ACC112 (cell line): ENCODE data around the gene TRAF5.
A peak's percentile ranks its signal among the peaks of the same experiment; 100 is the strongest.

ENCODE experiments used
- H2AFZ ChIP-seq: fragments of 200-600 bp; sonication (generic); one replicate; pipeline ENCODE4 v1.6.0; 2017; ENCODE audit warnings: antibody characterized with exemption, low read length; ENCODE audit not compliant: unreplicated experiment
- H3K27ac ChIP-seq: fragments of 200-600 bp; sonication (generic); 2 replicates; pipeline ENCODE4 v1.5.1; 2014; ENCODE audit warnings: low read depth, mild to moderate bottlenecking, antibody characterized with exemption, low read length, moderate library complexity
- H3K27me3 ChIP-seq: fragments of 200-600 bp; sonication (generic); 2 replicates; pipeline ENCODE4 v1.6.1; 2014; ENCODE audit warnings: mild to moderate bottlenecking, antibody characterized with exemption, low read length, moderate library complexity, mixed read lengths; ENCODE audit not compliant: insufficient read depth
- H3K36me3 ChIP-seq: fragments of 200-600 bp; sonication (generic); 2 replicates; pipeline ENCODE4 v1.6.1; 2016; ENCODE audit warnings: mild to moderate bottlenecking, antibody characterized with exemption, low read length, moderate library complexity, mixed read lengths; ENCODE audit not compliant: insufficient read depth
- H3K4me1 ChIP-seq: fragments of 200-600 bp; sonication (generic); one replicate; pipeline ENCODE4 v1.6.1; 2016; ENCODE audit warnings: low read length, mixed read lengths; ENCODE audit not compliant: insufficient read depth, unreplicated experiment, control insufficient read depth
- H3K4me3 ChIP-seq: fragments of 200-600 bp; sonication (generic); 2 replicates; pipeline ENCODE4 v1.5.1; 2014; ENCODE audit warnings: mild to moderate bottlenecking, low read depth, low read length
- H3K79me2 ChIP-seq: fragments of 200-600 bp; sonication (generic); one replicate; pipeline ENCODE4 v1.6.0; 2016; ENCODE audit warnings: low read length; ENCODE audit not compliant: control insufficient read depth, unreplicated experiment, insufficient read depth

Gene TRAF5, protein sequence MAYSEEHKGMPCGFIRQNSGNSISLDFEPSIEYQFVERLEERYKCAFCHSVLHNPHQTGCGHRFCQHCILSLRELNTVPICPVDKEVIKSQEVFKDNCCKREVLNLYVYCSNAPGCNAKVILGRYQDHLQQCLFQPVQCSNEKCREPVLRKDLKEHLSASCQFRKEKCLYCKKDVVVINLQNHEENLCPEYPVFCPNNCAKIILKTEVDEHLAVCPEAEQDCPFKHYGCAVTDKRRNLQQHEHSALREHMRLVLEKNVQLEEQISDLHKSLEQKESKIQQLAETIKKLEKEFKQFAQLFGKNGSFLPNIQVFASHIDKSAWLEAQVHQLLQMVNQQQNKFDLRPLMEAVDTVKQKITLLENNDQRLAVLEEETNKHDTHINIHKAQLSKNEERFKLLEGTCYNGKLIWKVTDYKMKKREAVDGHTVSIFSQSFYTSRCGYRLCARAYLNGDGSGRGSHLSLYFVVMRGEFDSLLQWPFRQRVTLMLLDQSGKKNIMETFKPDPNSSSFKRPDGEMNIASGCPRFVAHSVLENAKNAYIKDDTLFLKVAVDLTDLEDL

DNA sequence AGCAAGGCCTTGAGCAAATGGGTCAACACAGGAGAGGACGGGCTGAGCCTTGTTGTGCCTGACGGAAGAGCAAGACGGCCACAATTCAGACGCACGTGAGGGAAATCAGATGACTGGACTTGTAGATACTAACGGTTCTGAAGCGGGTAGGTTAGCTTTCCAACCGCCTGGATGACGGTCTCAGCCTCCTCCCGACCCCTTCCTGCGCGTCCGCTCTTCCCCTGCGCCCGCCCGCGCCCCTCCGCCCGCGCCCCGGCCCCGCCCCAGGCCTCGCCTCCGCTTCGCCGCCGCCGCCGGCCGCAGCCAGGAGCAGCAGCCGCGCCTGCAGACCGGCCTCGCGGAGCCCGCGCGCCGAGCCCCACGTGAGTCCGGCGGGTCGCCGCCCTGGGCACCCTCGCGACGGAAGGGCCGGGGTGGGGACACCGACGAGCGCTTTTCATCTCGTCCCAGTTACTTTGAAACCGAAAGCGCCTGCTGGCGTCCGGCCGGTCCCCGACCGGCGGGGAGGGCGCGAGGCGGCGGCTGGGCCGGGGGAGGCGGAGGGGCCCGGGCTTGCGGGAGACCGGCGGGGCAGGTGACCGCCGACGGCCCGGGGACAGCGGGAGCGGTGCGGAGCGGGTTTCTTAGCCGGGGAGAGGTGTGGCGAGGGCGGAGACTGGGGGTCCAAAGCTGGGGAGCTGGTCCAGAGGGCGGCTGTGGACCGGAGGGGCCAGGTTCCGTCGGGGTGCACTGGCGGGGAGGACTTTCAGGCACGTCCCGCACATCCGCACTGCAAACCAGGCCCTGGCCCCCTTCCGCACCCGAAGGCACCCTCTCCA, at the start of gene TRAF5:
Gene TRAF5, plus strand, starts transcription at position 306 of the 818 bp plus-strand sequence. CDS start 26,407 bp downstream, outside the sequence.
- Histone ChIP-seq H3K27ac (no peak within 1 kb of the TSS), H3K4me3 (peak within 1 kb of the TSS; percentile 92), H3K36me3 (no peaks in the 10 kb centered on the region), H2AFZ (peak within 1 kb of the TSS; percentile 90), H3K27me3 (no peaks in the 10 kb centered on the region), H3K4me1 (peaks cover 24% of the 10 kb centered on the region), H3K79me2 (peaks cover 39% of the 10 kb centered on the region)

DNA sequence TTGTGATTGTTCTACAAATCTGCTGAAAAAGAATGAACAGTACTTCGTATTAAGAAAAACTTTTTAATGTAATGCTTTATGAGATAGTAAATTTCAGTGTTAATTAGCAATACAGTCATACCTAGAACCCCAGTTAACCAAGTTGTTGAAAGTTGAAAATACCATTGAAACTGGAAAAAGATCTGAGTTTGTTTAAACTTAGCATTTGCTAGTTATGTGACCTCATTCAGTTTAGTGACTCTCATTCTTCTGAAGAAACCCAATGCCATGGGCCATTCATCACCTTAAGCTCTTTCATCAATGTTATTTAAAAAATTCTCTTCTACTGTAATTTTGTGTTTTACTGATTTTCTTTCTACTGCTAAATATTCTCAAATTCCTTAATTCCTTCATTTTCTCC, 47.3 kb upstream of the TRAF5 start:
- Histone ChIP-seq H3K36me3 (peaks cover 29% of the 10 kb centered on the region), H3K27ac (no peak overlapping the region), H3K4me3 (no peak overlapping the region), H3K27me3 (no peaks in the 10 kb centered on the region), H3K79me2 (no peaks in the 10 kb centered on the region), H3K4me1 (no peaks in the 10 kb centered on the region), H2AFZ (no peak overlapping the region)

DNA sequence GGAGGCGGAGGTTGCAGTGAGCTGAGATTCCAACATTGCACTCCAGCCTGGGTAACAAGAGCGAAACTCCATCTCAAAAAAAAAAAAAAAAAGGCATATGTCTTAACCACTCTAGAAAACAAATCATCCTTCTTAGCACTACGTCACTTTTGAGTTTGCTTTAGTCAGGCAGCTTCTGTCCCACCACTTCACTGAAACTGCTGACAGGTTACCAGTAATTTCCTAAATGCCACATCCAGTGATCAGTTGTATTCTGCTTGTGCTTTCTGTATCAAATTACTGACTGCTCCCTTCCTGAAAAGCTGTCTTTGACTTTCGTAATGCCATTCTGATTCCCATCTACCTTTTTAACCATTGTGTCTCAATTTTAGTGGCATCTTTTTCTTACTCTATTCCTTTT, 45.7 kb upstream of the TRAF5 start:
- Histone ChIP-seq H2AFZ (no peak overlapping the region), H3K36me3 (peaks cover 25% of the 10 kb centered on the region), H3K79me2 (peaks cover 7% of the 10 kb centered on the region), H3K4me3 (no peak overlapping the region), H3K4me1 (no peaks in the 10 kb centered on the region), H3K27ac (no peak overlapping the region), H3K27me3 (no peaks in the 10 kb centered on the region)

DNA sequence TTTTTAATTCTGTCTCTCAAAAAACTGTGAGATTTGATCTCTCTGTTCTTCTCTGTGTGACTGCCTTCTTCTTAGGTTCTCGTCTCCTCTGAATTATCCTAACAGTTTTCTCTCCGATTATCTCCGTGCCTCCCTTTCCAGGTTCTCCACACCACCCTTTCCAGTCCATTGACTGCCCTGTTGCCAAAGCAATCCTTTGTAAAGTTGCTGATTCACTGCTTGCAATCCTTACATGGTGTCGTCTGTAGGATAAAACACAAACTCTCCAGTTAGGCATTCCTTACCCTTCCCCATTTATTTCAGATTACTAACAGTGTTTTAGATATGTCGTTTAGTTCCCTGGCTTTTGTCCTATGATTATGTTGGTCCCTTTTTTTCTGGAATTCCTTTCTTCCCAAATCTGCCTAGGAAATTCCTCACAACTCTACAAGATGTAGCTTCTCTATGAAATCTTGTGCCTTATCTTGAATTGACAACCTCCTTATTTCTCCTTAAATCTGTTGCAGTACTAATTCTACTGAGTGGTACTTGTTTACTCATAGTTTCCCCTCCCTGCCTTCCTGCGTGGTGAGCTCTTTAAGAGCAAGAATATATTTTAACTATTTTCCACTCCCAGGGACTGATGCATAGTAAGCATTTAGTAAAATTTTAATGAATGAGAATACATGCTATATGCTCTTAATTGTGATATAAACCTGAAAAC, 45.2 kb upstream of the TRAF5 start:
- no peaks in the 10 kb centered on the region for H3K27me3 ChIP-seq
- no peaks in the 10 kb centered on the region for H3K4me1 ChIP-seq
- H3K4me3 ChIP-seq, result no peak overlapping the region
- H3K27ac ChIP-seq, result no peak overlapping the region
- no peak overlapping the region for H2AFZ ChIP-seq
- peaks cover 7% of the 10 kb centered on the region for H3K79me2 ChIP-seq
- H3K36me3 ChIP-seq, result peaks cover 22% of the 10 kb centered on the region

DNA sequence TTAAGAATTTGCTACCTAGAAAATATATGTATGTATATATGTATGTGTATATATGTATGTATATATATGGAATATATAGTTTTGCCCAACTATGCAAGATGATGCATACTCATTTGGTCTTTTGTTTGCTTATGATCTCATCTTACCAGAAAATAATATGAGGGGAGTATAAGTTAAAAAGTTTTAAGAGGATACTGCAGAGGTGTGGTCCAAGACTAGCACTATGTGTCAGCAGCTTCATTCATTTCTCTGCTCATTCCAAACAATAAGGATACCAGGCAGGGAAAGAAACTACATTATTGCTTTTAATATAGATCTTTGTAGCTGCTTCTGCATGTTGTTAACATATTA, 44.6 kb upstream of the TRAF5 start:
- no peaks in the 10 kb centered on the region for H3K4me1 ChIP-seq
- no peak overlapping the region for H3K4me3 ChIP-seq
- H3K27ac ChIP-seq, result no peak overlapping the region
- H2AFZ ChIP-seq, result no peak overlapping the region
- peaks cover 21% of the 10 kb centered on the region for H3K36me3 ChIP-seq
- peaks cover 7% of the 10 kb centered on the region for H3K79me2 ChIP-seq
- H3K27me3 ChIP-seq, result no peaks in the 10 kb centered on the region

DNA sequence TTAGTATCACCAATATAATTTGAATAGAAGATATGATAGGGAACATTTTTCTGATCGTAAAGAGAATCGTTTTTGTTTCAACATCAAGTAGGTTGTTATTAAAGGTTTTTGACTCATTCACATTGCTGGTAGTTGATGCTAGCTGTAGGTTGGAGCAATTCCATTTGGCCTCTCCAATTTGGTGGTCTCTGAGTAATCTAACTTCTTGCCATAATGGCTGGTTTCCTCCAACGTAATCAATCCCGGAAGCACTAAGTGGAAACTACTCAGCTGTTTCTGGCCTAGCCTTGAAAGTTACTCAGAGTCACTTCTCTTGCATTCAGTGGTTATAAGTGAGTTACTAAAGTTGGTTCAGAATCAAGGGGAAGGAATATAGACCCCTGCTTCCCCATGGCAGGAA, 41.4 kb upstream of the TRAF5 start:
- H3K27ac ChIP-seq, result 0 out of 2 replicates have a peak overlapping the region, but pooled peaks have one; percentile 2
- no peak overlapping the region for H3K4me3 ChIP-seq
- H3K4me1 ChIP-seq, result no peaks in the 10 kb centered on the region
- no peaks in the 10 kb centered on the region for H3K27me3 ChIP-seq
- no peak overlapping the region for H2AFZ ChIP-seq
- peaks cover 7% of the 10 kb centered on the region for H3K79me2 ChIP-seq
- H3K36me3 ChIP-seq, result peaks cover 18% of the 10 kb centered on the region

DNA sequence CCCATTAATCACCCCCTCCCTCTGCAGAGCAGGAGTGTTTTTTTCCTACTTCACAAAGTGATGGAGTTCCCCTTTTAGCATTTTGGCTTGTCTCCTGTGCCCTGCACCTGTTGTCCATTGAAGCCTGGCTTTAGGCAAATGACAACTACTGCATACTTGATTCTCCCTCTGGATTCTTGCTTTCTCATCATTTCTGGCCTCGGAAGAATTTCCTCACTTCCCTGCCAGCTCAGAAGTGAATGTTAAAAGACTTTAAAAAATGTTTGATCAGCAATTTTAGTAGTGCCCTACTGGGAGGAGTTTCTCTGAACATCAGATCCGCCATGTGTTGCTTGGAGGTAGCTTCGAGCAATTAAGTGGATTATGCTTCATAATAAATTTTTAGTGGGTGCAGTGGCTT, 39.4 kb upstream of the TRAF5 start:
- H3K27me3 ChIP-seq, result no peaks in the 10 kb centered on the region
- no peak overlapping the region for H3K27ac ChIP-seq
- peaks cover 26% of the 10 kb centered on the region for H3K36me3 ChIP-seq
- H3K79me2 ChIP-seq, result peaks cover 7% of the 10 kb centered on the region
- H2AFZ ChIP-seq, result no peak overlapping the region
- no peak overlapping the region for H3K4me3 ChIP-seq
- H3K4me1 ChIP-seq, result no peaks in the 10 kb centered on the region

DNA sequence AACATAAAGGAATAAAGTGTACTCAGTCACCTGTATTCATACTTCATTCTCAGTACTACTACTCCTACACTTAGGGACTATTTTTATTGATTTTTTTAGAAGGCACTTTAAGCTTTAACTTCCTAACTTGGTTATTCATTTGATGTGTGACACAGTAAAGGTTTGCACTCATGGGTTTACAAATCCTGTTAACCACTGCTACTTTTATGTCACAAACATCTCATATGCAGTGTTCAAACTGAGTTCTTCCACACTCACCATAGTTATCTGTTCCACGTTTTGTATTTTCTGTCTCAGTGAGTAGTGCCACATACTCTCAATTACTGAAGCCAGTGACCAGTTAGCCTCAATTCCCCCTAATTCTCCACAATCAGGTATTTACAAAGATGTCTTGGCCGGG, 34.2 kb upstream of the TRAF5 start:
- Histone ChIP-seq H3K27ac (no peak overlapping the region), H3K4me3 (no peak overlapping the region), H3K79me2 (no peaks in the 10 kb centered on the region), H3K27me3 (no peaks in the 10 kb centered on the region), H3K36me3 (peaks cover 40% of the 10 kb centered on the region), H3K4me1 (no peaks in the 10 kb centered on the region), H2AFZ (no peak overlapping the region)

DNA sequence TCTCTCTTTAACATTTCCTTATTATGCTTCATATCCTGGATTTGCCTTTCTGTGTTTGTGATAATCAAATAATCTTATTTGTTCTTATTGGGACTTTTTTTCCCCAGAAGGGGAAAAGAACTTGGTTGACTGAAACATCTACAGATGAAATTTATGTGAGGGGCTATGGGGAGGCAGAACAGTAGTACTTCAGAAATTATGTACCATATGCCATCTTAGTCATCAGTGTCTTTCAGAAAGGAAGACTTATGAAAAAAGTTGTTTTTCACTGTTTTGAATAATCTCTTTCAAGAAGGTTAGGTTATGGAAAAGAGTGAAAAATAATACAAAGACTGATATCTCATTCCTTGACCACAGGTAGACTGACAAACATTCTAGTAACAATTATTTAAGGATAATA, 30.2 kb upstream of the TRAF5 start:
- Histone ChIP-seq H3K4me3 (no peak overlapping the region), H3K27me3 (no peaks in the 10 kb centered on the region), H3K4me1 (no peaks in the 10 kb centered on the region), H3K79me2 (no peaks in the 10 kb centered on the region), H3K27ac (no peak overlapping the region), H2AFZ (no peak overlapping the region), H3K36me3 (peaks cover 27% of the 10 kb centered on the region)

DNA sequence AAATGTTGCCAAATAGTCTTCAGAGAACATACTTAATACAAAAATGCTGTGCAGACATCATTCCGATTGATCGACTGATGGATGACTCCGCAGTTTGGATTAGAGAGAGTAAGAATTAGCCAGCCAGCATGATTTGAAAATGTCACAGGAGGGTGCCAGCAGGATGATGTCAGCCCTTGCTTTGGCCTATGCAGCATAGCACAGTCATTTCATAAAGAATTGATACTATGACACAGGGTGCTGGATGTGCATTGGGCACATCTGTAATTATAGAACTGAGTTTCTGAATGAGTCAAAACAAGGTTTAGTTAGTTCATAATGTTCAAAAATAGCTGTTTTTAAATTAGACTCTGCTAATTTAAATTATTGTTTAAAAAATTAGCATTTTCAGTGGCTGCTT, 21.6 kb upstream of the TRAF5 start:
- no peak overlapping the region for H3K4me3 ChIP-seq
- H3K27me3 ChIP-seq, result no peaks in the 10 kb centered on the region
- no peaks in the 10 kb centered on the region for H3K79me2 ChIP-seq
- no peak overlapping the region for H2AFZ ChIP-seq
- H3K27ac ChIP-seq, result 0 out of 2 replicates have a peak overlapping the region, but pooled peaks have one; percentile 18
- peaks cover 12% of the 10 kb centered on the region for H3K4me1 ChIP-seq
- H3K36me3 ChIP-seq, result peaks cover 3% of the 10 kb centered on the region; the same call in 1 of the 2 replicates
